ENCODE data around the gene ROM1.

ROM1 gene

DNA sequence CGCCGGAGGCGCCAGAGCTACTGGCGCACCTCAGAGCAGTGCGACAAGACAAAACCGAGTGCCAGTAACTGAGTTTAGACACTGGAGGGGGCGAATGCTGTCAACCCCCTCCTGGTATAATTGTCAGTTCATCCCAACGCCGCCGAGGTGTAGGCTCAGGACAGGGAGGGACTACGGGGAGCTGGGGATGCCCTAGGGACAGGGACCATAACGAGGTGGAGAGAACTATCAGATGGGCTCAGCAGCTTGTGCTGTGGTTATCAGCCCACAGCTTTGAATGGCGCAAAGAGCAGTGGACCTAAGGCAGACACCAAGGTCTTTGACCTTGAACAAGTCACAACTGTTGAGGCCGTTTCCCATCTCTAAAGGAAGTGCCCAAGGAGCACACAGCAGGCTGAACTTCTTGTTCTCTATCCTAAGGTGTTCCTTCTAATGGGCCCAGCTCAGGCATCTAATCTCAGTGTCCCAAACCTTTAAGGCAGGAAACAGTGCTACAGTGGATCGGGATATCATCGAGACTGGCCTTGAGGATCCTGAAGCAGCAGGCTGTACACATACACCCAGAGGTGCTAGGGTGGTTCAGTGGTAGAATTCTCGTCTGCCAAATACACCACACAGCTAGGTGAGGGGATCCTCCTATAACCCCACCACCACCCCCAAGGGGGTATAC, 20.8 kb upstream of the ROM1 start:
- H3K9ac ChIP-seq (ENCODE audit: low read depth, low read length): peak overlapping the region; percentile 57
- no peaks in the 10 kb centered on the region for H3K9me3 ChIP-seq (ENCODE audit: control insufficient read depth, insufficient read depth, low read length)
- peaks cover 4% of the 10 kb centered on the region for H3K4me1 ChIP-seq (ENCODE audit: control insufficient read depth, insufficient read depth, low read length)
- H3K36me3 ChIP-seq (ENCODE audit: control insufficient read depth, insufficient read depth, low read length): peaks cover 24% of the 10 kb centered on the region
- peak overlapping the region; percentile 81 for H3K4me3 ChIP-seq (ENCODE audit: low read depth, low read length)
- no peaks in the 10 kb centered on the region for H3K27me3 ChIP-seq (ENCODE audit: control insufficient read depth, insufficient read depth, low read length)

DNA sequence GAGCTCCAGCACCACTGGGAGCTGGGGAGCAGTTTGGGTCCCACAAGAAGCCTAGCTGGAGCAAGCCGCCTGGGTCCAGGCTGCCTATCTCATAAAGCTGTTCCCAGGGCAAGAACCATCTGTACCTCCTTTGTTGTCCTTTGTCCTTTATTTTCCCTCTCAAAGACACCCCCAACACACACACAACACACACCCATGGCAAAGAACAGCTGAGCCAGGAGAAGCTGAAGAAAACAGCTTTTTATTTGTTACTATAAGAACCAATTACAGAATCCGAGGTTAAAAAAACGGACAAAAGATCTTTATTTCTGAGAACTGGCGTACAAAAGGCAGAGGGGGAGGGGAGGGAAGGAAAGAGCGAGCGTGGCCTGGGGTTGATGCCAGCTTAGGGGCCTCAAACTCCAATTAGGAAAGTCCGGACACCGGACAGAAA, 20.1 kb upstream of the ROM1 start:
- H3K36me3 ChIP-seq (ENCODE audit: control insufficient read depth, insufficient read depth, low read length): peaks cover 32% of the 10 kb centered on the region
- H3K4me3 ChIP-seq (ENCODE audit: low read depth, low read length): no peak overlapping the region
- no peak overlapping the region for H3K9ac ChIP-seq (ENCODE audit: low read depth, low read length)

DNA sequence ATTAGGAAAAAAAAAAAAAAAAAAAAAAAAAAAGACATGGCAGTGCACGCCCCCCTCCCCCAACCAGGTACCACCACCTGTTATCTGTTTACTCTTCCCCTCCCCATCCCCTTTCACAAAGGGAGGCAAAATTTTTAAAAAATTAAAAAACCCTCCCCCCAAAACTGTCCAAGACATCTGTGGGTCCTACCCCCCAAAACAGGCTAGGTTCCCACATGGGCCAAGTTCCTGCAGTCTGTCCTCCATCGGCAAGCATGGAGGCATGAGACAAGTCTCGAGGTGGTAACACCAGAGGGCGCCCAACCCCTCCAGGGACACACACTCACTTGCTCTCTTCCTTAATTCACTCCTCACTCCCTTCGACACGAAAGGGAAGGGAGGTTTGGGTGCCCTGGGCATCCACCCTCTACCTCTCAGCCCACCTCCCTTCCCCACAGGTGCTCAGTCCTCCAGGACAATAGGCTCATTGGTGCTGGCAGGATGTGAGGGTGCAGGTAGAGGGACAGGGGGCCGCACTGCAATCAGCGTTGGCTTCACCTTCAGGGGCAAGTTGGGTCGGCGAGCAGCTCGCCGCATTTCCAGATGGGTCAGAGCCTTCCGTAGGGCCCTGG, 19.5 kb upstream of the ROM1 start:
- Histone ChIP-seq H3K4me3 (ENCODE audit: low read depth, low read length) (no peak overlapping the region), H3K36me3 (ENCODE audit: control insufficient read depth, insufficient read depth, low read length) (peaks cover 34% of the 10 kb centered on the region), H3K9me3 (ENCODE audit: control insufficient read depth, insufficient read depth, low read length) (no peaks in the 10 kb centered on the region), H3K4me1 (ENCODE audit: control insufficient read depth, insufficient read depth, low read length) (peaks cover 4% of the 10 kb centered on the region), H3K9ac (ENCODE audit: low read depth, low read length) (no peak overlapping the region), H3K27me3 (ENCODE audit: control insufficient read depth, insufficient read depth, low read length) (no peaks in the 10 kb centered on the region)

More for the DNA sequence above, 20.1 kb upstream of the ROM1 start:
- Histone ChIP-seq H3K9me3 (ENCODE audit: control insufficient read depth, insufficient read depth, low read length) (no peaks in the 10 kb centered on the region), H3K27me3 (ENCODE audit: control insufficient read depth, insufficient read depth, low read length) (no peaks in the 10 kb centered on the region), H3K4me1 (ENCODE audit: control insufficient read depth, insufficient read depth, low read length) (peaks cover 4% of the 10 kb centered on the region)

DNA sequence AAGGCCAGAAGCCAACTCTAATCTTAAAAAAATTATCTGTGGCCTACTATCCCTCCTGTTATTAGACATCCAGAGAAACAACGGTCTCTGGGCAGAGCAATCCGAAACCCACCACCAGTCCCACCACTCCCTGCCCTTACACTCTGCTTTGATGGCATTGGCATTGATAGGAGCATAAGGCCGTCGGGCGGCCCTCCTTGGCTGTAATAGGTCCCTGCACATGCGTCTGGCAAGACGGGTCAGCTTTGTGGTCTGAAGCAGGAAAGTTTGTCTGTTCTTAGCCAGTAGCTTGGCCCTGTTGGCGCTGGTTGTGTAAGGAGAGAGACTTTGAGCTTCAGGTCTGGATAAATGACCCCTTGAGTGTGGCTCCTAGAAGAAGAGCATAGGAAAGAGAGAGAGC, 17.9 kb upstream of the ROM1 start:
- peaks cover 36% of the 10 kb centered on the region for H3K36me3 ChIP-seq (ENCODE audit: control insufficient read depth, insufficient read depth, low read length)
- peaks cover 12% of the 10 kb centered on the region for H3K4me1 ChIP-seq (ENCODE audit: control insufficient read depth, insufficient read depth, low read length)
- H3K27me3 ChIP-seq (ENCODE audit: control insufficient read depth, insufficient read depth, low read length): no peaks in the 10 kb centered on the region
- H3K9me3 ChIP-seq (ENCODE audit: control insufficient read depth, insufficient read depth, low read length): no peaks in the 10 kb centered on the region
- H3K9ac ChIP-seq (ENCODE audit: low read depth, low read length): no peak overlapping the region
- no peak overlapping the region for H3K4me3 ChIP-seq (ENCODE audit: low read depth, low read length)

DNA sequence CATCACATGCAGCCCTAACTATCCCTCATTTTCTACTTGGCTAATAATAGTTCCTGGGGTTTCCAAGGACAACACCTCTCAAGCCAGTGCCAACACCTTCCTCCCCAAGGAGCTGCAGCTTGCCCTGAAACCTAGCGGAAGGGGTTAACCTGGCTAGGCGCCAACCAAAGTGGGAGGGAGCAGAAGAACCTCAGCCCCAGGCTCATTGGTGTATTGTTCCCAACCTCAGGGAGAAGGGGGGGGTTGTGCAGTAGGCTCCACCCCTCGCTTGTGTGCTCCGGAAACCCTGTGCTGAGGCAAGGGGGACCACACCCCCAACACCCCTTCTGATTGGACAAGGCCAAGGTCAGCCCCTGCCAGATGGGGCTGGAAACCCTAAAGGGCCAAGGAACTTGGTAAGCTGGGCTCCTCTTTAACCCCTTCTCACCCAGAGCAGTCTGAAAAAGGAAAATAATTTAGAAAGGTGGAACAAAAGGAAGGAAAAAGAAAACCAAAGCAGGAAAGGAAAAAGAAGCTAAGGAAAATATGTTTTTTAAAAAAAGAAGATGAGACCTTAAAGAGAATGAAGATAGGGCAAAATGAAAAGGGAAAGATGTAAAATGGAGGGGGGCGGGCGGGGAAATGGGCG, 13.9 kb upstream of the ROM1 start:
- H3K36me3 ChIP-seq (ENCODE audit: control insufficient read depth, insufficient read depth, low read length): peaks cover 36% of the 10 kb centered on the region

DNA sequence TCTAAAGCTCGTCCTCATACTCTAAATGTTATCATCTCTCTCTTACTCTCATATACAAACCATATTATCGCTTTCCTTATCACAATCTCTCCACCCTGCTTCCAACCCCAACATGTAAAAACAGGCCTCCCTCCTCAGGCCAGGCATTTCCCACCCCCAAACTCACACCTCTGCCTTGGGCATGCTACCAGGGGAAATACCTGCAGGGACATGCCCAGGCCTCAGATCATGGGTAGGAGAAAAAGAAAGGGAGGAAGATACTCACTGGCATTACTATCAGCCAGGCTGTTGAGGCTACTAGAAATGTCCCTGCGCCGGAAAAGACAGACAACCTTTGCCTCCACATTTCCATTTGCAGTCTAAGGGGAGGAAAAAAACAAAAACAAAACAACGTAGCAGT, 13.2 kb upstream of the ROM1 start:
- peaks cover 17% of the 10 kb centered on the region for H3K27me3 ChIP-seq (ENCODE audit: control insufficient read depth, insufficient read depth, low read length)
- no peaks in the 10 kb centered on the region for H3K9me3 ChIP-seq (ENCODE audit: control insufficient read depth, insufficient read depth, low read length)
- H3K9ac ChIP-seq (ENCODE audit: low read depth, low read length): no peak overlapping the region
- peaks cover 33% of the 10 kb centered on the region for H3K36me3 ChIP-seq (ENCODE audit: control insufficient read depth, insufficient read depth, low read length)
- peak overlapping the region; percentile 86 for H3K4me3 ChIP-seq (ENCODE audit: low read depth, low read length)
- H3K4me1 ChIP-seq (ENCODE audit: control insufficient read depth, insufficient read depth, low read length): peaks cover 11% of the 10 kb centered on the region

More for the DNA sequence above, 13.9 kb upstream of the ROM1 start:
- peaks cover 11% of the 10 kb centered on the region for H3K4me1 ChIP-seq (ENCODE audit: control insufficient read depth, insufficient read depth, low read length)
- H3K4me3 ChIP-seq (ENCODE audit: low read depth, low read length): peak overlapping the region; percentile 86
- no peak overlapping the region for H3K9ac ChIP-seq (ENCODE audit: low read depth, low read length)
- no peaks in the 10 kb centered on the region for H3K9me3 ChIP-seq (ENCODE audit: control insufficient read depth, insufficient read depth, low read length)
- H3K27me3 ChIP-seq (ENCODE audit: control insufficient read depth, insufficient read depth, low read length): peaks cover 15% of the 10 kb centered on the region

DNA sequence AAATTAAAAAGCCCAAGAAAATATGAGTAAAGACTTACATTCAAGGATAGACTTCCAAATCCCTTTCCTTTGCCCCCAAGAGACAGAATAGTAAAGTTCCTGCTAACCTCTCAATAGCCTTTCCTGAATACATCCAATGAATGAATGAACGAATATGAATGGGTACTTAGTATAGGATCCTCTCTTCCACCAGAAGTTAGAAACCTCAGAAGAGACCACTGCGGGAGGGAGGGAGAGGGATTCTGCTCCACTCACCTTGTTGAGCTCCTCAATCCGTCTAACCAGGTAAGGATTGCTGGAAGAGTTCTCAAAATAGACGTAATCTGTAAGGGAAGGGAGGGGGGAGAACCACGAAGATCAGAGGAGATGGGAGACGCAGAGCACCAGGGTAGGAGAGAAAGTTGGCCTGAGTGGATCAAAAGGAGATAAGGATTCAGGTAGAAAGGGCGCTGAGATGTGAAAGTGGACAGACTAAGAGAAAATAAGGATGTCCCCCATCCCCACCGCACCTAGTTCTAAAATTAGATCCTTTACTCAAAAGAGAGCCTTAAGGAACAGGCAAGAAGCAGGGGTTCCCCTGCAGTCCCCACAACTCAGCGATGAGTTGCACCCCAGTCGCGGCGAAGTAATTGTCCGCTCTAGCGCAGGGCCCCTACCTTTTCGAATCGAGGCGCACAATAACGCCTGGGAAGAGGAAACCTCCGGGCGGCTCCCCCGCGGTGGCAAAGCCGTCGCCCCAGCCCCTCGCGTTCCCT, 12.5 kb upstream of the ROM1 start:
- Histone ChIP-seq H3K9ac (ENCODE audit: low read depth, low read length) (peak overlapping the region; percentile 87), H3K27me3 (ENCODE audit: control insufficient read depth, insufficient read depth, low read length) (peaks cover 17% of the 10 kb centered on the region), H3K9me3 (ENCODE audit: control insufficient read depth, insufficient read depth, low read length) (no peaks in the 10 kb centered on the region), H3K4me1 (ENCODE audit: control insufficient read depth, insufficient read depth, low read length) (peaks cover 11% of the 10 kb centered on the region), H3K4me3 (ENCODE audit: low read depth, low read length) (peak overlapping the region; percentile 86), H3K36me3 (ENCODE audit: control insufficient read depth, insufficient read depth, low read length) (peaks cover 29% of the 10 kb centered on the region)

DNA sequence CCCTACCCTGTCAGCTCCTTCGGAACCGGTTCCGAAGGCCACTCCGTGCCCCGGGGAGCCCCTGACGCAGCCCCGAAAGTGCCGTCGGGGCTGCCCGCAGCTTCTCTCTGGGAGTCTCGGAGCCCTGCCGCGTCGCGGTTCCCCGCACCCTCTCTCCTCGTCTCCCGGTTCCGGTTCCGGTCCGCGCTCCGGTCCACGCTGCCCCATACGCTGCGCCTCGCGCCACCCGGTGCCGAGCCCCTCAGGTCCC, 12.0 kb upstream of the ROM1 start:
- Histone ChIP-seq H3K36me3 (ENCODE audit: control insufficient read depth, insufficient read depth, low read length) (peaks cover 25% of the 10 kb centered on the region), H3K9ac (ENCODE audit: low read depth, low read length) (peak overlapping the region; percentile 87), H3K9me3 (ENCODE audit: control insufficient read depth, insufficient read depth, low read length) (no peaks in the 10 kb centered on the region), H3K27me3 (ENCODE audit: control insufficient read depth, insufficient read depth, low read length) (peaks cover 17% of the 10 kb centered on the region), H3K4me1 (ENCODE audit: control insufficient read depth, insufficient read depth, low read length) (peaks cover 11% of the 10 kb centered on the region), H3K4me3 (ENCODE audit: low read depth, low read length) (peak overlapping the region; percentile 86)

DNA sequence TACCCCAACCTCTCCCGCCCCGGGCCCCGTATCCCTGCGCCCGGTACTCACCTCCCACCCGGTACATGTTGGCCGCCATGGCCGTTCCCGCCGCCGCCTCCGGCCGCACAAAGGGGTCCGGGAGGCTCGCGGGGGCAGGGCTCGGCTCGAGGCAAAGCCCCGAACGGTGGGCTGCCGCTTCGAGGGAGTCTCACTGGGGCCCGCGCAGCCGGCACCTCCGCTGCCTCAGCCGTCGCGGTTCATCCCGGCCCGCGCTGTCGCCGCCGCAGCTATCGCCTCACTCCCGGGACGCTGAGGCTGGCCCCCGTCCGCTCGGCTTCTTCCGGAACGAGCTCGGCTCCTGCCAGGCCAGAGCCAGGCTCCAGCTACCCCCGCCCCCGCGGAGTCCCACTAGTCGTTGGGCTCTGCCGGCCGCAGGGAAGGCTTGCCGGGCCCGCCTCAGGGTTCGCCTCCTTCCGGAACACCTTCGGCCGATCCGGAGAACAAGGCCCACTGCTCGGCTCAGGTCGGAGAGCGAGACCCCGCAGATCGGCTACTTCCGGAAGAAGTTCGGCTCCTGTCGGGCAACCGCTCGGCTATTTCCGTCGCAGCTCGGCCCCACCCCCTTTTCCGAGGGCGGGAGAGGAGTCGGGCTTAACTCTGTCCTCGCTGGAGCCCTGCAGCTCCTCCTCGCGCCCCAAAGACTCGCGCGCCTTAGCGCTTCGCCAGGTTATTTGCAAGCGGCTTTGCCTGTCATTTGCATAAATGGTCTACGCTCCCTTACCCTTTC, 11.5 kb upstream of the ROM1 start, which contains the start of gene MTA2:
TSS of gene MTA2 (minus strand) at position 494 of the 769 bp plus-strand sequence. CDS start at position 79, 415 bp downstream.
- H3K9me3 ChIP-seq (ENCODE audit: control insufficient read depth, insufficient read depth, low read length): no peaks in the 10 kb centered on the region
- peaks cover 11% of the 10 kb centered on the region for H3K4me1 ChIP-seq (ENCODE audit: control insufficient read depth, insufficient read depth, low read length)
- peak within 1 kb of the TSS; percentile 87 for H3K9ac ChIP-seq (ENCODE audit: low read depth, low read length)
- peak within 1 kb of the TSS; percentile 86 for H3K4me3 ChIP-seq (ENCODE audit: low read depth, low read length)
- peaks cover 17% of the 10 kb centered on the region for H3K27me3 ChIP-seq (ENCODE audit: control insufficient read depth, insufficient read depth, low read length)
- peaks cover 22% of the 10 kb centered on the region for H3K36me3 ChIP-seq (ENCODE audit: control insufficient read depth, insufficient read depth, low read length)

DNA sequence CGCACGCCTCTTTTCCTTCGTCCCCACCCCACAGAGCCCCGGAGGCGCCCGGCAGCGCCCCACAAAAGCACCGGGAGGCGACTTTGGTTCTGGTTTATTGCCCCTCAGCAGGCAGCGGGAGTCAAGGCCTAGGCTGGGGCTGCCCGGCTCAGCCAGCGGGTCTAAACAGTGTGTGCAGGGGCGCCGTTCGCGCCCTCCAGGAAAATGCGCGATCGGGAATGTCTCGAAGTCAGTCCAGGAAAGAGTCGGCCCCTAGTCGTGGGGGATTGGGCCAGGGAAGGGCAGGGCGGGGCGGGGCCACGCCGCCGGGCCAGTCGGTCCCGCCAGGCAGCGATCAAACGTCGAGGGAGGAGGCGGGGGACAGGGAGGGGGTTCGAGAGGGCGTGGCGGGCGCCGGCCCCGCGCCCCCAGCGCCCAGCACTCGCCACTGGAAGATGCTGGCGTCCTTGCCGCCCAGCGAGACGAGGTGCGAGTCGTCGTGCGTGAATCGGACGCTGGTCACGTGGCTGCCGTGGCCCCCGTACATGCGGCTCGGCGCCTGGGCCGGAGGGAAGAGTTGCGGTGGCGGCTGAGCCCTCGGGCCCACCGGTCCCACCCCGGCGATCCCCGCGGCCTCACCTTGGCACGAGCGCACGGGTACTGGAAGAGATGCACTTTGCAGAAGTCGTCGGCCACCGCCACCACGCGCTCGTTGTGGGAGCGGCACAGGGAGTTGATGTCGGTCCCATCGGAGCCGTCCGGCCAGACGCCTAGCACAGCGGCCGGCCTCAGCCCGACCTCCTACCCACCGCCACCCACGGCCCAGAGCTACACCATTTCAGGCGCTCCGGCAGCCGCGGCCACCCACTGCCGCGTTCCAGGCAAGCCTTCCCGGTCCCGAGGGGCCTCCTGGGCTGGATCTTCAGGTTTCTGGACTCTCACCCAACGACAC, 10.7 kb upstream of the ROM1 start:
- H3K27me3 ChIP-seq (ENCODE audit: control insufficient read depth, insufficient read depth, low read length): peaks cover 17% of the 10 kb centered on the region
- peak overlapping the region; percentile 86 for H3K4me3 ChIP-seq (ENCODE audit: low read depth, low read length)
- H3K4me1 ChIP-seq (ENCODE audit: control insufficient read depth, insufficient read depth, low read length): peaks cover 11% of the 10 kb centered on the region
- peaks cover 16% of the 10 kb centered on the region for H3K36me3 ChIP-seq (ENCODE audit: control insufficient read depth, insufficient read depth, low read length)
- peak overlapping the region; percentile 48 for H3K9ac ChIP-seq (ENCODE audit: low read depth, low read length)
- no peaks in the 10 kb centered on the region for H3K9me3 ChIP-seq (ENCODE audit: control insufficient read depth, insufficient read depth, low read length)

Data from iPS-15b (cell line).